HFFc6 (cell line): ENCODE measurements around the gene ELFN1. TPM values are rescaled to one million over a fixed set of nuclear protein-coding genes. Genes with fewer than 3 reads are reported as not detected.

ENCODE experiments used
- DNase-seq: peaks from one replicate; pipeline ENCODE4 v3.0.0-alpha.2; 2018
- H3K27ac Mint-ChIP-seq: 2 replicates; pipeline ENCODE4 v1.8.0; 2020; ENCODE audit warnings: mild to moderate bottlenecking, mixed read lengths
- H3K27me3 Mint-ChIP-seq: 2 replicates; pipeline ENCODE4 v1.8.0; 2021; ENCODE audit warnings: mild to moderate bottlenecking, moderate library complexity, mixed read lengths; ENCODE audit not compliant: insufficient read depth
- H3K36me3 Mint-ChIP-seq: 2 replicates; pipeline ENCODE4 v1.8.0; 2021; ENCODE audit warnings: low read depth, mixed read lengths
- H3K4me1 Mint-ChIP-seq: 2 replicates; pipeline ENCODE4 v1.8.0; 2020; ENCODE audit warnings: low read depth, mixed read lengths
- H3K4me3 Mint-ChIP-seq: 2 replicates; pipeline ENCODE4 v1.8.0; 2020; ENCODE audit warnings: mild to moderate bottlenecking, moderate library complexity, mixed read lengths
- H3K9me3 Mint-ChIP-seq: 2 replicates; pipeline ENCODE4 v1.8.0; 2020; ENCODE audit warnings: mild to moderate bottlenecking, mixed read lengths
- total RNA-seq, 6 experiments: library from RNA; stranded (reverse); fragmentation: NEBNext Ultra II Directional; extraction: Animal tissue kit (Norgen Biotek cat#: 25700); gene quantifications; 2 replicates in 1 of 6; 3 replicates in 5 of 6; pipeline ENCODE4 v1.2.3, GENCODE V29; 2021
- TF ChIP-seq, protein P1 (sequence below): fragments of 200-600 bp; sonication (generic); IDR thresholded peaks from 2 replicates; pipeline ENCODE4 v1.5.0; 2021; ENCODE audit warnings: antibody characterized with exemption, mild to moderate bottlenecking

The ELFN1 gene
- total RNA-seq, 6 experiments from 2014 or later = 1.5 to 4.2 (median 1.6) TPM

DNA sequence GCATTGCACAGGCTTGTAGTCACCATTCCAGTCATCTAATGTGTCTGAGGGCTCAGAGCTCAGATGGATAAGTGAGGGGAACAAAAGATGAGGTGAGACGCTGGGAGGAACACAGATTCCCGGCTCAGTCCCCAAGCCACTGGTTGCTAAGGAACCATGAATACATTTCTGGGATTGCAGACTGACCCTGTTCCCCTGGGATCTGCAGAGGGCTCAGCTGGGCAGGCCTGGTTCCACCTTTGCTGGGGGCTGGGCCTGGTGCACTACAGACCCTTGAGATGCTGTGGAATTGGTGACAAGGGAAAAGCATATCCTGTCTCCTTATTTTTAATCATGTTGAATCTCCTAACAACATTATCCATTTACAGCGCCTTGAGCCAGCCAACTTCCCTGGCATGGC lies 19.2 kb downstream of the ELFN1 start:
- no peak for DNase-seq
- H3K4me1 Mint-ChIP-seq = no peaks in the 10 kb centered on the region
- TF ChIP-seq, protein P1, sequence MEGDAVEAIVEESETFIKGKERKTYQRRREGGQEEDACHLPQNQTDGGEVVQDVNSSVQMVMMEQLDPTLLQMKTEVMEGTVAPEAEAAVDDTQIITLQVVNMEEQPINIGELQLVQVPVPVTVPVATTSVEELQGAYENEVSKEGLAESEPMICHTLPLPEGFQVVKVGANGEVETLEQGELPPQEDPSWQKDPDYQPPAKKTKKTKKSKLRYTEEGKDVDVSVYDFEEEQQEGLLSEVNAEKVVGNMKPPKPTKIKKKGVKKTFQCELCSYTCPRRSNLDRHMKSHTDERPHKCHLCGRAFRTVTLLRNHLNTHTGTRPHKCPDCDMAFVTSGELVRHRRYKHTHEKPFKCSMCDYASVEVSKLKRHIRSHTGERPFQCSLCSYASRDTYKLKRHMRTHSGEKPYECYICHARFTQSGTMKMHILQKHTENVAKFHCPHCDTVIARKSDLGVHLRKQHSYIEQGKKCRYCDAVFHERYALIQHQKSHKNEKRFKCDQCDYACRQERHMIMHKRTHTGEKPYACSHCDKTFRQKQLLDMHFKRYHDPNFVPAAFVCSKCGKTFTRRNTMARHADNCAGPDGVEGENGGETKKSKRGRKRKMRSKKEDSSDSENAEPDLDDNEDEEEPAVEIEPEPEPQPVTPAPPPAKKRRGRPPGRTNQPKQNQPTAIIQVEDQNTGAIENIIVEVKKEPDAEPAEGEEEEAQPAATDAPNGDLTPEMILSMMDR = no peak
- peaks cover 11% of the 10 kb centered on the region for H3K9me3 Mint-ChIP-seq
- no peak overlapping the region for H3K4me3 Mint-ChIP-seq
- H3K27me3 Mint-ChIP-seq = no peaks in the 10 kb centered on the region; the same call in 1 of the 2 replicates
- H3K27ac Mint-ChIP-seq = no peak overlapping the region
- peaks cover 11% of the 10 kb centered on the region for H3K36me3 Mint-ChIP-seq

DNA sequence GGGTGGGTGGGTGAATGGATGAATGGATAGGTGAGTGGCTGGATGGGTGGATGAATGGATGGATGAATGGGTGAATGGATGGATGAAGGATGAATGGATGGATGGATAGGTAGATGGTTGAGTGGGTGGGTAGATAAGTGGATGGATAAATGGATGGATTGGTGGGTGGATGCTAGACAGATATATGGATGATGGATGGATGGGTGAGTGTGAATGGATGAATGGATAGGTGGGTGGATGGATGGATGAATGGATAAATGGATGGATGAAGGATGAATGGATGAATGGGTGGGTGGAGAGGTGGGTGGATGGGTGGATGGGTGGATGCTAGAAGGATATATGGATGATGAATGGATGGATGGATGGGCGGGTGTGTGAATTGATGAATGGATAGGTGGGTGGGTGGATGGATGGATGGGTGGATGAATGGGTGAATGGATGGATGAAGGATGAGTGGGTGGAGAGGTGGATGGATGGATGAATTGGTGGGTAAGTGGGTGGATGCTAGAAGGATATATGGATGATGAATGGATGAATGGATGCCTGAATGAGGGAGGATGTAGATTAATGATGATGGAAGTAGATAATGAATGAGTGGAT lies 20.4 kb downstream of the ELFN1 start:
- Mint-ChIP-seq H3K36me3 (peaks cover under 1% of the 10 kb centered on the region; the same call in 1 of the 2 replicates), H3K4me1 (no peaks in the 10 kb centered on the region), H3K9me3 (peaks cover under 1% of the 10 kb centered on the region), H3K4me3 (no peak overlapping the region), H3K27me3 (no peaks in the 10 kb centered on the region; the same call in 1 of the 2 replicates), H3K27ac (no peak overlapping the region)
- TF ChIP-seq, protein P1 = no peak
- DNase-seq = no peak

DNA sequence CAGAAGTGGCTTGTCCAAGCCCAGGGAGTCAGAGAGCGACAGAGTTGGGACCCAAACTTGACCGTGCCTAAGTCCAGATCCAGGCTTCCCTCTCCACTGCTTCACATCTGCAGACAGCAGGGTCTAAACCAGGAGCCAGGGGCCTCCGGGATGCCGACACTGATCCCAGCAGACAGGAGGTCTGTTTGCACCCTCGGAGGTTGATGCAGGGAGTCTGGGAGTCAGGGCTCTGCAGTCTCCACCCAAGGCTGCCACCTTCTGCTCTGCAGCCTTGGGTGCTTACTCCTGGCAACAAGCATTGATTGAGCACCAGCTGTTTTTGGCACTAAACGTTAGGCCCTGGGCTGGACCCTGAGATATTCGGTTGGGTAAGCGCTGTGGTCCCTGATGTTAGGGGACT lies 21.0 kb downstream of the ELFN1 start:
- Mint-ChIP-seq H3K9me3 (no peaks in the 10 kb centered on the region), H3K27me3 (no peaks in the 10 kb centered on the region; the same call in 1 of the 2 replicates), H3K36me3 (no peaks in the 10 kb centered on the region), H3K4me1 (no peaks in the 10 kb centered on the region), H3K4me3 (no peak overlapping the region), H3K27ac (no peak overlapping the region)
- TF ChIP-seq, protein P1 = no peak
- no peak for DNase-seq

DNA sequence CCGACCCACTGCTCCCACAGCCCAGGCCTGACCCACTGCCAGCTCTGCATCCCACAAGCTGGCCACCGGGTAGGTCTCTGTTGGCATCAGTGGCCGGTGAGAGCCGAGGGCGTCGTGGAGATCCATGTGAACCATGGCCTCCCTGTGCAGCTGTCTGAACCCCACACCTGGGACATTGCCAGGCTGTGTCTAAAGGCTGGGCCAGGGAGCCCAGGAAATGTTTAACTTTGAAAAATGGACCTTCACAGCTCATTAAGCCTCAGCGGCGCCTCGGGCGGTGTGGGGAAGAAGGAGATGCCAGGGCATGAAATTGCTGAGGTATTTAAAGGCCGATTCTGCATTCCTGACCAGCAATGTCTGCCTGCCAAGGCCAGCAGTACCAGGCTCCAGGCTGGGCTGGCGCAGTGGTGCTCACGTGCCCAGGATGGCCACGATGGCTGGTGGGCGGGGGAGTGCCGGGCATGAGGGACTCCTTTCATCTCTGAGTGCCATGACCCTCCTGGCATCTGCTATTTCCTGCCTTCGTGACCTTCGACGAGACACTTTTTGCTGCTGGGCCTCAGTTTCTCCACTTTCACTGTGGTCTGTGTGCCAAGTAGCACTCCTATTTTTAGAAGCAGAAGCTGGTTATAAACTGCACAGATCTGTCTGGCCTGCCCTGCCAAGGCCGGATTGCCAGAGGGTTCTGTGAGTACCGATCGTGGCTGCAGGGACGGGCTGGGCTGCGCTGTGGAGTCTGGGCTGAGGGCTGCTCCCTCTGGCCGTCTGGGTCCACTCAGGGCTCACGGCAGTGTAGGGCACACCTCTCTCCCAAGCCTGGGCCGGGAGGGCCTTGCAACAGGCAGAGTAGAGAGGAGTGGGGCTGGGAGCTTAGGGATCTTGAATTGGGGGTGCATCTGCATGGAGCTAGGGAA lies 21.8 kb downstream of the ELFN1 start:
- H3K27ac Mint-ChIP-seq = no peak overlapping the region
- H3K4me3 Mint-ChIP-seq = no peak overlapping the region
- no peak for DNase-seq
- no peaks in the 10 kb centered on the region for H3K36me3 Mint-ChIP-seq
- no peaks in the 10 kb centered on the region; the same call in 1 of the 2 replicates for H3K27me3 Mint-ChIP-seq
- TF ChIP-seq, protein P1 = no peak
- H3K9me3 Mint-ChIP-seq = no peaks in the 10 kb centered on the region
- no peaks in the 10 kb centered on the region for H3K4me1 Mint-ChIP-seq

DNA sequence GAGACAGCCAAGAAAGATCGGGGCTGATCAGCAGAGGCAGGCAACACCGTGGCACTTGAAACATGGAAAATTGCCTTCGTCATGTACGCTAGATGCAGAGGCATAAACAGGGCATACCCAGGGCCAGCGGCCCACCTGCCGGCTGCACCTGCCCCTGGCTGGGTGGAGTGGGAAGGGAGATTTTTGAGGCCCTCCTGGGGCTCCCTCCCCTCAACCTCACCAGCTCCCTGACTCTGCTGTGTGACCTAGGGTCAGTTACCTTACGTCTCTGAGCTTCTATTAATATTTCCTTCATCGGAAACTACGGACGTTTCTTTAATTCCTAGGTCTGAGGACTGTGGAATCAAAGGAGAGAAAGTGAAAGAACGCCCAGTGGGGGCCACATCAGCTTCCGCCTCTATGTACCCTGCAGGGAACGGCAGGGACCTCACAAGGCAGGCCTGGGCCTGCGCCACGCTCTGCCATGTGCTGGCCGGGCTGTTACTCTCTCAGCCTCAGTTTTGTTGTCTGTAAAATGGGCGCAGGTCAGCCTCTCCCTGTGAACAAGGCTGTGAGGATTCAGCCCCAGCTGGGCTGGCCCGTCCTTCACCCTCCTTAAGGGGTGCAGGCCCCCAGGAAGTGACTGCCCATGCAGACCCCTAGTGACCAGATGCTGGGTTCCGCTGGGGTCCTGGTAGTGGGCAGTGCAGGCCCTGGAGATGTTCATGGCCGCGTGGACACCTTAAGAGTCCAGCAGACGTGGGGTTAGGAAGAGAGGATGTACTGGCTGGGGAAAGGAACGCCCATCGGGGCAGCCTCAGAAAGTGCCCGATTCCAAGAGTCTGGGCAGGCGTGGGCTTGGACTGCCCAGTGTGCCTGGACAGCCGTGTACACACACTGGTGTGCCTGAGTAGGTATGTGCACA lies 22.7 kb downstream of the ELFN1 start:
- H3K9me3 Mint-ChIP-seq = no peaks in the 10 kb centered on the region
- no peak overlapping the region for H3K4me3 Mint-ChIP-seq
- no peak for DNase-seq
- no peaks in the 10 kb centered on the region for H3K4me1 Mint-ChIP-seq
- TF ChIP-seq, protein P1 = no peak
- peaks cover 1% of the 10 kb centered on the region; the same call in 1 of the 2 replicates for H3K27me3 Mint-ChIP-seq
- H3K27ac Mint-ChIP-seq = no peak overlapping the region
- no peaks in the 10 kb centered on the region for H3K36me3 Mint-ChIP-seq
